H1 (cell line): ENCODE results near the gene CACNA1C. TPM values are rescaled to one million over a fixed set of nuclear protein-coding genes. Genes with fewer than 3 reads are reported as not detected.

Experiments
- CTCF ChIP-seq, 3 experiments: IDR thresholded peaks; 1 replicate in 2 of 3; 2 replicates in 1 of 3; pipeline versions ENCODE4 v1.5.1 to v1.6.1; 2011; ENCODE audit warnings: low read length in 3 of 3, mild to moderate bottlenecking in 3 of 3, inconsistent platforms in 2 of 3, low read depth in 1 of 3, moderate library complexity in 1 of 3; ENCODE audit not compliant: insufficient read depth in 1 of 3; ENCODE audit errors: control extremely low read depth in 1 of 3
- polyA plus RNA-seq, 7 experiments: library from polyadenylated mRNA; depleted of rRNA in 3 of 7; stranded (reverse) in 5 of 7; unstranded in 2 of 7; fragments of >200 nt in 5 of 7; fragments of 200-250 nt in 2 of 7; gene quantifications; 1 replicate in 5 of 7; 2 replicates in 1 of 7; 4 replicates in 1 of 7; pipeline versions ENCODE4 v1.2.1 to v1.2.3, GENCODE V29; 2011 to 2013; ENCODE audit warnings: missing spikeins in 2 of 7, mixed read lengths in 2 of 7
- total RNA-seq: library from RNA; stranded (reverse); fragmentation: NEBNext Ultra II Directional; extraction: Animal tissue kit (Norgen Biotek cat#: 25700); gene quantifications from 2 replicates; pipeline ENCODE4 v1.2.1, GENCODE V29; 2021

The CACNA1C gene
- total and polyA plus RNA-seq, 2 of the 8 experiments (the other 6 are each of a cell fraction or from before 2014, with no cell fraction given), result 1.3 TPM

GRCh38 chr12:2503036-2503435 is 450.2 kb downstream of the CACNA1C start (continued):
- no peak for TF ChIP-seq CTCF (IDR thresholded peaks at IDR 0.05; ENCODE audit: control extremely low read depth in 1 of 3, insufficient read depth in 1 of 3, low read depth in 1 of 3, low read length in 3 of 3)
